ENCODE measurements around the gene PSMD2.

Gene PSMD2

DNA sequence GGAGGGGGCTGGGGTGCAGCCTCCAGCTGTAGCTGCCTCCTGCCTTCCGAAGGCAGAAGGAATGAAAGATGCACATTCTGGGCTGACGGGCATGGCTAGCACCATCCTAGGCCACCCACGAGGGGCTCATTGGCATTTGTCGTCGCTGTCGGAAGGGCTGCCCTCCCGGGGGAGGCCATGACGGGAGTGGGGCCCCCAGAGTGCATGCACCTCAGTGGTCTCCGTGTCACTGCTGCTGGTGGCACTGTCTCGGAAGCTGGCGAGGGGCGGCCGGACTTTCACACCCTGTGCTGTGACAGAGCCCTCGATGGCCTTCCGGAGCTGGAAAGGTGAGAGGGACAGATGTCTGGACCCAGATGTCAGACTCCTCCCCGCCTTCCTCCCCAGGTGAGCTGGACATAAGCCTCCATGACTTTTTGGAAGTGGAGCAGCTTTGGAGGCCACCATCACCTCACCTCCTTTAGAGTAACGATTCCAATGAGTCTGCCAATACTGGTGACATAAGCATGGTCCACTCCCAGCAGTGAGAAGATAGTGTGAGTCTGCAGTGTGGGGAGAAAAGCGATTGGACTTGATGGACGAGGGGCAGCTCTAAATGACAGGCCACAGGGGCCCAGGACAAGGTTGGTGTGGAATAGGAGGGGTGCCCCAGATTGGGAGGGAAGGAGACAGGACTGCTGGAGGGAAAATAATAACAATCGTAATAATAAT, 47.6 kb downstream of the PSMD2 start:
- Histone ChIP-seq H3K4me3 (ENCODE audit: low read length in 2 of 2) (no peak overlapping the region), H3K9me3 (ENCODE audit: control insufficient read depth in 2 of 2, low read length in 2 of 2) (no peaks in the 10 kb centered on the region), H3K36me3 (ENCODE audit: control insufficient read depth in 2 of 2, insufficient read depth in 2 of 2, low read length in 2 of 2) (peaks cover 23 to 28% of the 10 kb centered on the region in 2 donors), H3K27me3 (ENCODE audit: control insufficient read depth in 2 of 2, insufficient read depth in 2 of 2, low read length in 2 of 2) (no peaks in the 10 kb centered on the region), H3K9ac (ENCODE audit: low read depth in 1 of 2, low read length in 2 of 2) (peak overlapping the region in 1 of 2 donors; percentile 52), H3K27ac (ENCODE audit: low read depth in 2 of 2, low read length in 2 of 2) (peak overlapping the region; percentile 66 to 87), H3K4me1 (ENCODE audit: control insufficient read depth in 2 of 2, insufficient read depth in 2 of 2, low read length in 2 of 2) (peaks cover 11 to 26% of the 10 kb centered on the region in 2 donors)

GRCh38 chr3:184347321-184348056, 48.4 kb downstream of the PSMD2 start:
- Histone ChIP-seq H3K4me1 (ENCODE audit: control insufficient read depth in 2 of 2, insufficient read depth in 2 of 2, low read length in 2 of 2) (peaks cover 19 to 33% of the 10 kb centered on the region in 2 donors), H3K27me3 (ENCODE audit: control insufficient read depth in 2 of 2, insufficient read depth in 2 of 2, low read length in 2 of 2) (no peaks in the 10 kb centered on the region), H3K9me3 (ENCODE audit: control insufficient read depth in 2 of 2, low read length in 2 of 2) (no peaks in the 10 kb centered on the region), H3K9ac (ENCODE audit: low read depth in 1 of 2, low read length in 2 of 2) (no peak overlapping the region), H3K4me3 (ENCODE audit: low read length in 2 of 2) (no peak overlapping the region), H3K36me3 (ENCODE audit: control insufficient read depth in 2 of 2, insufficient read depth in 2 of 2, low read length in 2 of 2) (peaks cover 17 to 23% of the 10 kb centered on the region in 2 donors), H3K27ac (ENCODE audit: low read depth in 2 of 2, low read length in 2 of 2) (peak overlapping the region in 1 of 2 donors; percentile 66)

DNA sequence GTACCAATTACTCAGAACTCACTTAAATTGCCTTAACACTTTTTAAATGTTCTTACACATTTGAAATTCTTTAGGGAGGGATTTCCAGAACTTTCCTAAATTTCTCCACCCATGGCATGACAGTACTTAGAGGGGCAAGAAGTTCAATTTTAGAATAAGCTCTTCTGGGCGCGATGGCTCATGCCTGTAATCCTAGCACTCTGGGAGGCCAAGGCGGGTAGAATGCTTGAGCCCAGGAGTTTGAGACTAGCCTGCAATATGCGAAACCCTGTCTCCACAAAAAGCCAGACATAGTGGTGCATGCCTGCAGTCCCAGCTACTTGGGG, 49.0 kb downstream of the PSMD2 start:
- H3K9ac ChIP-seq (ENCODE audit: low read depth in 1 of 2, low read length in 2 of 2): no peak overlapping the region
- H3K27ac ChIP-seq (ENCODE audit: low read depth in 2 of 2, low read length in 2 of 2): no peak overlapping the region
- H3K4me1 ChIP-seq (ENCODE audit: control insufficient read depth in 2 of 2, insufficient read depth in 2 of 2, low read length in 2 of 2): peaks cover 22 to 39% of the 10 kb centered on the region in 2 donors
- H3K9me3 ChIP-seq (ENCODE audit: control insufficient read depth in 2 of 2, low read length in 2 of 2): no peaks in the 10 kb centered on the region
- H3K4me3 ChIP-seq (ENCODE audit: low read length in 2 of 2): no peak overlapping the region
- no peaks in the 10 kb centered on the region for H3K27me3 ChIP-seq (ENCODE audit: control insufficient read depth in 2 of 2, insufficient read depth in 2 of 2, low read length in 2 of 2)
- peaks cover 13 to 22% of the 10 kb centered on the region in 2 donors for H3K36me3 ChIP-seq (ENCODE audit: control insufficient read depth in 2 of 2, insufficient read depth in 2 of 2, low read length in 2 of 2)

- no peak overlapping the region for H3K27ac ChIP-seq (ENCODE audit: low read depth in 2 of 2, low read length in 2 of 2)
- H3K27me3 ChIP-seq (ENCODE audit: control insufficient read depth in 2 of 2, insufficient read depth in 2 of 2, low read length in 2 of 2): no peaks in the 10 kb centered on the region
Measured at GRCh38 chr3:184349563-184350470, 50.8 kb downstream of the PSMD2 start.

DNA sequence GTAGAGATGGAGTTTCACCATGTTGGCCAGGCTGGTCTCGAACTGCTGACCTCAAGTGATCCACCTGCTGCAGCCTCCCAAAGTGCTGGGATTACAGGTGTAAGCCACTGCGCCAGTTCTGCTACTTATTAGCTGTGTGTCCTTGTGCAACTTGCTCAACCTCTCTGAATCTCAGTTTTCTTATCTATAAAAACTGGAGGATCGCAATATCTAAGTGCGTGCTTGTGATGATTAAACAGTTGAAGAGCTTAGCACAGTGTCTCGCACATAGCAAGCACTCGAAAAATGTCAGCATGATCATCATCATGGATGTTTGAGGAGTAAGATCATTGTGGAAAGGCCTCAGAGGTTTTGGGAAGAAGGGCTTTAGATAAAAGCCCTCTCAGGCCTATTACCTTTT, 51.6 kb downstream of the PSMD2 start:
- peaks cover 16 to 22% of the 10 kb centered on the region in 2 donors for H3K36me3 ChIP-seq (ENCODE audit: control insufficient read depth in 2 of 2, insufficient read depth in 2 of 2, low read length in 2 of 2)
- H3K4me1 ChIP-seq (ENCODE audit: control insufficient read depth in 2 of 2, insufficient read depth in 2 of 2, low read length in 2 of 2): peaks cover 28 to 43% of the 10 kb centered on the region in 2 donors
- H3K9ac ChIP-seq (ENCODE audit: low read depth in 1 of 2, low read length in 2 of 2): no peak overlapping the region
- H3K4me3 ChIP-seq (ENCODE audit: low read length in 2 of 2): no peak overlapping the region
- H3K27me3 ChIP-seq (ENCODE audit: control insufficient read depth in 2 of 2, insufficient read depth in 2 of 2, low read length in 2 of 2): no peaks in the 10 kb centered on the region
- no peaks in the 10 kb centered on the region for H3K9me3 ChIP-seq (ENCODE audit: control insufficient read depth in 2 of 2, low read length in 2 of 2)
- H3K27ac ChIP-seq (ENCODE audit: low read depth in 2 of 2, low read length in 2 of 2): no peak overlapping the region

More at GRCh38 chr3:184349563-184350470, 50.8 kb downstream of the PSMD2 start:
- H3K4me1 ChIP-seq (ENCODE audit: control insufficient read depth in 2 of 2, insufficient read depth in 2 of 2, low read length in 2 of 2): peaks cover 32 to 47% of the 10 kb centered on the region in 2 donors
- H3K36me3 ChIP-seq (ENCODE audit: control insufficient read depth in 2 of 2, insufficient read depth in 2 of 2, low read length in 2 of 2): peaks cover 10 to 17% of the 10 kb centered on the region in 2 donors
- no peak overlapping the region for H3K4me3 ChIP-seq (ENCODE audit: low read length in 2 of 2)
- no peaks in the 10 kb centered on the region for H3K9me3 ChIP-seq (ENCODE audit: control insufficient read depth in 2 of 2, low read length in 2 of 2)
- H3K9ac ChIP-seq (ENCODE audit: low read depth in 1 of 2, low read length in 2 of 2): no peak overlapping the region

- H3K36me3 ChIP-seq (ENCODE audit: control insufficient read depth in 2 of 2, insufficient read depth in 2 of 2, low read length in 2 of 2): peaks cover 21 to 22% of the 10 kb centered on the region in 2 donors
- H3K9me3 ChIP-seq (ENCODE audit: control insufficient read depth in 2 of 2, low read length in 2 of 2): no peaks in the 10 kb centered on the region
- peak overlapping the region; percentile 67 to 68 for H3K9ac ChIP-seq (ENCODE audit: low read depth in 1 of 2, low read length in 2 of 2)
- peak overlapping the region in 1 of 2 donors; percentile 28 for H3K4me3 ChIP-seq (ENCODE audit: low read length in 2 of 2)
- H3K27me3 ChIP-seq (ENCODE audit: control insufficient read depth in 2 of 2, insufficient read depth in 2 of 2, low read length in 2 of 2): no peaks in the 10 kb centered on the region
- peaks cover 26 to 34% of the 10 kb centered on the region in 2 donors for H3K4me1 ChIP-seq (ENCODE audit: control insufficient read depth in 2 of 2, insufficient read depth in 2 of 2, low read length in 2 of 2)
- H3K27ac ChIP-seq (ENCODE audit: low read depth in 2 of 2, low read length in 2 of 2): peak overlapping the region; percentile 89 to 92
Measured at GRCh38 chr3:184351511-184352148, 52.6 kb downstream of the PSMD2 start.

DNA sequence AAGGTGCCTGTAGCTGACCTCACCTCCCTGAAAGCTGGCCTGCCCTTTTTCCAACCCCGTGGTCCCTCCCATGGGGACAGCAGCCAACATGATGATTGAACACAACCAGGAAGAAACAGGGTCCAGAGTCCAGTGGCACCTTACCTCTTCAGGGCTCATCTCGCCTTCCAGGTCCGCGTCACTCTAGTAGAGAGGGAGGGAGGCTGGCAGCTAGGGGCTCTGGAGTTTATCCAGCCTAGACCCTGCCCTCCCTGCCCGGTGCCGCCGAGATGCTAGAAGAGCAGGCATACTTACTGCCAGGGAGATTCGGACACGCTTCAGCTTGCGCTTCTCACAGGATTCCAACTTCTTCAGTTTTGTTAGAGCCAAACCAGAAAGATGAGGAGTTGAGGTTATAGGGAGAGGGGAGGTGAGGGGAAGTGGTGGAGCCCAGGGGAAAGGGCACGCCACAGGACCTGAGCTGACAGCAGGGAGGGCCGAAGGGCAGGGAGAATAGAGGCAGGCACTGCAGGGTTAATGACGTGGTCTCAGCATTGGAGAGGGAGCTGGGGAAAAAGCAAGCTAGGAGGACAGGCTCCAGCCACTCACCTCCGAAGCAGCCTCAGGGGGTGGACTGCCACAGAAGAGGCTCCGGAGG, 53.2 kb downstream of the PSMD2 start:
- H3K9ac ChIP-seq (ENCODE audit: low read depth in 1 of 2, low read length in 2 of 2): peak overlapping the region; percentile 67 to 68
- peaks cover 24% of the 10 kb centered on the region in 2 donors for H3K36me3 ChIP-seq (ENCODE audit: control insufficient read depth in 2 of 2, insufficient read depth in 2 of 2, low read length in 2 of 2)
- peak overlapping the region; percentile 89 to 92 for H3K27ac ChIP-seq (ENCODE audit: low read depth in 2 of 2, low read length in 2 of 2)
- no peaks in the 10 kb centered on the region for H3K9me3 ChIP-seq (ENCODE audit: control insufficient read depth in 2 of 2, low read length in 2 of 2)
- peaks cover 26 to 31% of the 10 kb centered on the region in 2 donors for H3K4me1 ChIP-seq (ENCODE audit: control insufficient read depth in 2 of 2, insufficient read depth in 2 of 2, low read length in 2 of 2)
- no peaks in the 10 kb centered on the region for H3K27me3 ChIP-seq (ENCODE audit: control insufficient read depth in 2 of 2, insufficient read depth in 2 of 2, low read length in 2 of 2)
- peak overlapping the region; percentile 14 to 45 for H3K4me3 ChIP-seq (ENCODE audit: low read length in 2 of 2)

- Histone ChIP-seq H3K4me3 (ENCODE audit: low read length in 2 of 2) (no peak overlapping the region), H3K36me3 (ENCODE audit: control insufficient read depth in 2 of 2, insufficient read depth in 2 of 2, low read length in 2 of 2) (peaks cover 26 to 32% of the 10 kb centered on the region in 2 donors), H3K9me3 (ENCODE audit: control insufficient read depth in 2 of 2, low read length in 2 of 2) (no peaks in the 10 kb centered on the region), H3K4me1 (ENCODE audit: control insufficient read depth in 2 of 2, insufficient read depth in 2 of 2, low read length in 2 of 2) (peaks cover 26 to 31% of the 10 kb centered on the region in 2 donors), H3K27me3 (ENCODE audit: control insufficient read depth in 2 of 2, insufficient read depth in 2 of 2, low read length in 2 of 2) (no peaks in the 10 kb centered on the region), H3K9ac (ENCODE audit: low read depth in 1 of 2, low read length in 2 of 2) (peak overlapping the region; percentile 57 to 67), H3K27ac (ENCODE audit: low read depth in 2 of 2, low read length in 2 of 2) (peak overlapping the region; percentile 89 to 92)
Measured at GRCh38 chr3:184352897-184353545, 54.0 kb downstream of the PSMD2 start.

DNA sequence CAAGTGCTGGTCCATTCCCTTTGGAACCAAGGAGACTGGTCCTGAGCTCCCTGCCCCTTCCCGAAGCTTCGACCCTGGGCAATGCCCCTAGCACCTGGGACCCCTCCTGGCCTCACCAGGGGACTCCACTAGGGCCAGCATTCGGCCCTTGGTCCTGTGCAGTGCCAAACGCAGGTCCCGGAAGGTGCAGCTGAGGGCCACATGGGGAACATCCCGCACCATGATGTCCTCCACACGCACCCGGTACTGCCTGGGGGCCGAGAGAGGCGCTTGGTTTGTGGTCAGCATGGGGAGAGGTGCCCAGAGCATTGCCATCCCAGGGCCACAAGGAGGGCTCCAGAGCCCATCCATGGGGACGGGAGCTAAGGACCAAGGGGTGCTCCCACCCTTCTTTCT, 54.5 kb downstream of the PSMD2 start:
- no peak overlapping the region for H3K27ac ChIP-seq (ENCODE audit: low read depth in 2 of 2, low read length in 2 of 2)
- H3K4me1 ChIP-seq (ENCODE audit: control insufficient read depth in 2 of 2, insufficient read depth in 2 of 2, low read length in 2 of 2): peaks cover 26 to 31% of the 10 kb centered on the region in 2 donors
- H3K9me3 ChIP-seq (ENCODE audit: control insufficient read depth in 2 of 2, low read length in 2 of 2): no peaks in the 10 kb centered on the region
- H3K27me3 ChIP-seq (ENCODE audit: control insufficient read depth in 2 of 2, insufficient read depth in 2 of 2, low read length in 2 of 2): no peaks in the 10 kb centered on the region
- H3K36me3 ChIP-seq (ENCODE audit: control insufficient read depth in 2 of 2, insufficient read depth in 2 of 2, low read length in 2 of 2): peaks cover 31 to 36% of the 10 kb centered on the region in 2 donors
- H3K4me3 ChIP-seq (ENCODE audit: low read length in 2 of 2): no peak overlapping the region
- no peak overlapping the region for H3K9ac ChIP-seq (ENCODE audit: low read depth in 1 of 2, low read length in 2 of 2)
